Left lobe of liver (tissue), 2 donors: Measurements from ENCODE around the gene WRNIP1. TPM values are rescaled to one million over a fixed set of nuclear protein-coding genes. Genes with fewer than 3 reads are reported as not detected.
"Not testable (repeated sequence)": the region's sequence is repeated elsewhere in the genome, so short reads cannot be mapped to it uniquely, and the experiment has no call there.

Experiments used
- ATAC-seq: fragments of 200-7000 bp; cut with Tn5 transposase; one replicate; pipeline ENCODE4 v1.9.1; 2020; ENCODE audit warnings: mild to moderate bottlenecking, moderate library complexity
- DNase-seq: peaks from one replicate; pipeline ENCODE4 v3.0.0-alpha.2; 2020; ENCODE audit warnings: low spot score
- total RNA-seq: library from RNA; stranded (reverse); gene quantifications from one replicate; pipeline ENCODE4 v1.2.1, GENCODE V29; 2021
- donor health status: DM: no; HTN: no; CAD: no; lungs with moderate emphysema.
- donor health status: DM: no; HTN: yes; CAD: no.

The WRNIP1 gene
- total RNA-seq, 1 donor from 2014 or later: 16.5 TPM

GRCh38 chr6:2782825-2783187, 17.6 kb downstream of the WRNIP1 start:
- no peak for ATAC-seq
- DNase-seq: no peak

GRCh38 chr6:2783188-2783963, 18.2 kb downstream of the WRNIP1 start:
- no peak for DNase-seq
- ATAC-seq: no peak

GRCh38 chr6:2784061-2784460, 18.9 kb downstream of the WRNIP1 start:
- ATAC-seq: no peak
- no peak for DNase-seq

- no peak for DNase-seq
- no peak for ATAC-seq
These were observed 19.7 kb downstream of the WRNIP1 start for GRCh38 chr6:2784930-2785329.

DNA sequence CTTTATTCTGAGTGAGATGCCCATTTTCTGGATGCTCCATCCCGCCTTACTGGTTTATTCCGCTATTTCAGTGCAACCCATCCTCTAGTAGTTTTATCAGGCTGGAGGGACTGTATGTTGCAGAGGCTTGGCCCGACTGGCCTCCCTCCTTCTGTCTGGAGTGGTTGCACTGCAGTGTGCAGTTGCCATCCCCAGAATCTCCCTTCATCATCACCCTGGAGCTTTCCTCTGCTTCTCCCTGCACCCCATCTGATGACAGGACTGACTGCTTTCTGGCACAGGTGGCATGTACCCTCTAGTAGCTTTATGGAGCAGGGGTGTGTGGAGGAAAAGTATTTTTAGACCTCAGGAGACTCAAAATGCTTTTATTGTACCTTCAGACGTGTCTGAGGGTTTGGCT, 21.1 kb downstream of the WRNIP1 start:
- ATAC-seq (no peak), DNase-seq (no peak)

DNA sequence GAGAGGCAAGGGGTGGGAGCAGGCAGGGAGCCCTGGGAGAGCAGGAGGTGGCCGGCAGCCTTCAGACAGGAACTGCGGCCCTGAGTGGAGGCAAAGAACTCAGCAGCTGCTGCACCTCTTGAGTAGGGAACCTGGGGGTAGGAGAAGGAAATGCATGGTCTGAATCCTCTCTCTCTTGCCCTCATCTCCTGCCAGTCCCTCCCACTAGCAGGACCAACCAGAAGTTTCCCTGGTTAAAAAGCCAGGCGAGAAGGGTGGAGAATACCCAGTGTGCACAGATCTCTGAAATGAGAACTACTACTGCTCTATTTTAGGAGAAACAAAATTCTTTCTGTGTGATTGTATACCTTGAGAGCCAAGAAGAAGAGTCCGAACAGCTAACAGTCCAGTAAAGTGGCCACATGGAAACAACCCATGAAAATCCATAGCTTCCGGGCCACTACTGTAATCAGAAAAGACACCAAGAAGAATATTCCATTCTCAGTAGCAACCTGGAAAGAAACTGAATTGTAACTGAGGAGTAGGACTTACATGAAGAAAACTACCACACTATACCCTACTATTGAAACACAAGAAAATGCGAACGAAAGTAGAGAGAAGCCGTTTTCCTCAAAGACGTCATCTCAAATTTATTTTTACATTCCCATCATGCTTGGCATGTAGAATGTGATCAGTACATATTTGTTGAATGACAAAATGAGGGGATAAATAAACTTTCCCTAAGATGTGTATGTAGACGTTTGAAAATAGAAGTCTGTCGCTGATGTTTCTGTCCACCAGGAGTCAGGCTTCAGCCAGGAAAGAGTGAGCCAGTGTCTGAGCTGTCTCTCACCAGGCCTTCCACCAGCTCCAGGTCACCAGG, 25.6 kb downstream of the WRNIP1 start:
- ATAC-seq (peak; percentile 97), DNase-seq (no peak)

GRCh38 chr6:2791450-2791974, 26.3 kb downstream of the WRNIP1 start:
- ATAC-seq: no peak
- no peak for DNase-seq

DNA sequence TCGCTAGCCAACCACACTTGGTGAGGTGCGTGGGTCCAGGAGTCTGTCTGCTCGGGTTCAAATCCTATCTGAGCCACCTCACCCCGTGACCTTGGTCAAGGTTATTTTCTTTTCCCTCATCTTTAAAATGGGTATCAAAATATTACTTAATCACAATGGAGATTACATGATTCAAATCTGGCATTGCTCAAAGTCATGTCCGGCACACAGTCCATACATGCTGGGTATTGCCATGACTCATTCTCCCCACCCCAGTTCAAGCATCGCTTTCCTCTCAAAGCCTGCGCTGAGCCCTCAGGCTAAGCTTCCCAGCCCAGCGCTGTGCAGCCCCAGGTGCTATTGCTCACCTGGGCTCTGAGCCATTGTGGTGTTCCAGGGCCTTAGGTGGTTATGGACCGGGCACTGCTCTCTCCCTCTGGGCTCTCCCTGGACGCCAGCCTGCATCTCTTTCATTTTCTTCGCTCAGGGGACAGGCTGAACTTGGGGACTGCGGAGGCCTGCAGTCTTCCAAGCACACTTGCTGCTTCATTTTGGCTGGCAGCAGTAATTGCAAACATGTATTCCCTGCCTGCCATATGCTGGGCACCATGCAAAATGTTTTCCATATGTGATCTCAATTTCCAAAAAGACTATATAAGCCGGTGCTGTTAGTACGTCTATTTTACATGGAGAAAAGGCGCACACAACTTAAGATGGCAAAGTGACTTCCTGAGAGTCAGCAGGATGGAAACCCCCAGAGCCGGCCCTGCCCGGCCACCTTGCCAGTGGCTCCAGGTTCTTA, 27.3 kb downstream of the WRNIP1 start:
- DNase-seq (no peak), ATAC-seq (no peak)

DNA sequence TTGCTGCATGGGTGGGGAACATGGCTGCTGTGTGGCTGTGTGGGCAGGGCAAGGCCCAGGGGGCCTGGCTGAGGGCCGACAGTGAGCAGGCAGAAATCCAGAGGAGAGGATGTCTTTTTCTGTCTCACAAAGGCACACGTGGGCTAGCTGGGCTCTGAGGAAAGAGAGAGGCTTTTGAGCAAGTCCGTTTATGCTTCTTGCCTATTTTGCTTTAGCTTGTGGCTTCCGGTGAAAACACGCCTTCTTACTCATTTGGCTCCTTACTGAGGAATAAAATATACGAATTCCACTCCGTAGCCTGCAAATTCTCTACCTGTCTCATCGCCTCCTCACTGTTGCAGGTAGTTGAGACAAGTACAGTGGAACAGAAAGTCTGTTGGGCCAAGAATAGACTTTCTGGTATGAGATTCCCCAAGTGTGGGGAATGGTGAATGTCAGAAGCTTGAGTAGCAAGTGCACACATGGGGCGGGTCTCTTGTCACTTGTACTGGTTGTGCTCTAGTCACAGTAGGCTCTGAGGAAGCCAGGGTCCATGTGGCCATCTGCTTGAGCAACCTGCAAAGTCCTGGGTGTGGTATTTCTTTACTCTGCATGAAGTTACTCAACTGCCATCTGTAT, 28.4 kb downstream of the WRNIP1 start:
- DNase-seq (no peak), ATAC-seq (no peak)

DNA sequence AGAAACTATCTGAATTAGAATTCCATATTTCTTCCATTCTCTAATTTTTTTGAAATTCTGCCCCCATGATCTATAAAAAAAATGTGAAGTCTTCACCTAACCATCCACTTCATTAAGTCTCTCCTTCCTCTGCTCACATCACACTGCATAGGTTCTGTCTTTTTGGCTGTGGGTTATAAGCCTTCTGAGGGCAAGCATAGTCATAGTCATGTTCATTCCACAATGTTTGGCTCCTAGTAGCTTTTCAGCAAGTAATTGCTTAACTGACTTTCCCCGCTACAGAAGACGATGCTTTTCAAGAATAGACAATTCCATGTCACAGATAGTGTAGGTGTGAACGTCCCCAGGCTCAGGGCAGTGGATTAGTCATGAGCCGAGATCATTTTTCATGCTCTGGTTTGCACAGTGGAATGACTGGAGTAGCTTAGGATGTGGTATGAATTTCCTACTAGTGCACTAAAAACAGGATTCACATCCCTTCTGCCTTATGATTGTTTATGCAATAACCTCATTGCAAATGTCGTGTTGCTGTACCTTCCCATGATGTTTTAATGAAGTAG, 29.1 kb downstream of the WRNIP1 start:
- ATAC-seq (no peak), DNase-seq (no peak)

- ATAC-seq: no peak
- no peak for DNase-seq
These were observed 30.0 kb downstream of the WRNIP1 start for GRCh38 chr6:2795162-2795561.

GRCh38 chr6:2795956-2796355, 30.8 kb downstream of the WRNIP1 start:
- no peak for DNase-seq
- ATAC-seq: peak; percentile 37

DNA sequence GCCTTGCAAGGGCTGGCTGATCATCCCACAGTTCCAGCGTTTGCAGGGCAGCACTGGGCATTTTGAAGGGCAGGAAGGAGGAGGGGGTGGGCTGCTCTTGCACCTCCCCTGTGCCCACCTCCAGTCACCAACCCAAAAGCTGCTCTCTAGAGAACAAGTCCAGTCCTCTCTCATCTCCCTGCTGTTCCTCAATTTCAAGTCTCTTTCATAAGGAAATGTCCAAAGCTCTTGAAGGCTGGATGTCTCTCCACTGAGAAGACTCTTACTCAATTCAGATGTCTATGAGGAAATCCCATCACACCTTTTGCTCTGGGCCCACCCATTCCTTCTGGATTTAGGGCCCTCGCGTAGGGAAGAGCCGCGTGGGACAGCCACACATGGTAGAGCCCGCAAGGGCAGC, 31.7 kb downstream of the WRNIP1 start:
- ATAC-seq: no peak
- no peak for DNase-seq

DNA sequence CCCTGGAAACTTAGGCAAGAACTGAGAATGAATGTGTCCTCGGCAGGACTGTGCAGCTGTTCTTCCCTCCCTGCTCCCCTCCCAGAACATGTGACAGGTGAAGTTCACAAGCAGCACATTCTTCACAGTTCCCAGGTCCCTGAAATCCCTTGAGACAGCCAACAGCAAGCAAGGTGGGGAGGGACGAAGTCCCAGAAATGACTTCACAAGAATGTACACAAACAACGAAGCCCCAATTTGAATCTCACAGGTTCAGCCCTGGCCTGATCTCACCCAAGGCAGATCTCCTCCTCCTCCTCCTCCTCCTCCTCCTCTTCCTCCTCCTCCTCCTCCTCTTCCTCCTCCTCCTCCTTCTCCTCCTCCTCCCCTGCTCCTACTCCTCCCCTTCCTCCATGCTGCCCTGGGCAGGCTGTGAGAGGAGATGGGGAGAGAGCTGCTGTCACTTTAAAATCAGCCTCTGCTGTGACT, 32.4 kb downstream of the WRNIP1 start:
- DNase-seq: no peak

GRCh38 chr6:2798586-2799134, 33.5 kb downstream of the WRNIP1 start:
- DNase-seq (no peak), ATAC-seq (no peak)

More for the DNA sequence above, 32.4 kb downstream of the WRNIP1 start:
- no peak for ATAC-seq

GRCh38 chr6:2799936-2800527, 34.8 kb downstream of the WRNIP1 start:
- DNase-seq (no peak), ATAC-seq (no peak)

DNA sequence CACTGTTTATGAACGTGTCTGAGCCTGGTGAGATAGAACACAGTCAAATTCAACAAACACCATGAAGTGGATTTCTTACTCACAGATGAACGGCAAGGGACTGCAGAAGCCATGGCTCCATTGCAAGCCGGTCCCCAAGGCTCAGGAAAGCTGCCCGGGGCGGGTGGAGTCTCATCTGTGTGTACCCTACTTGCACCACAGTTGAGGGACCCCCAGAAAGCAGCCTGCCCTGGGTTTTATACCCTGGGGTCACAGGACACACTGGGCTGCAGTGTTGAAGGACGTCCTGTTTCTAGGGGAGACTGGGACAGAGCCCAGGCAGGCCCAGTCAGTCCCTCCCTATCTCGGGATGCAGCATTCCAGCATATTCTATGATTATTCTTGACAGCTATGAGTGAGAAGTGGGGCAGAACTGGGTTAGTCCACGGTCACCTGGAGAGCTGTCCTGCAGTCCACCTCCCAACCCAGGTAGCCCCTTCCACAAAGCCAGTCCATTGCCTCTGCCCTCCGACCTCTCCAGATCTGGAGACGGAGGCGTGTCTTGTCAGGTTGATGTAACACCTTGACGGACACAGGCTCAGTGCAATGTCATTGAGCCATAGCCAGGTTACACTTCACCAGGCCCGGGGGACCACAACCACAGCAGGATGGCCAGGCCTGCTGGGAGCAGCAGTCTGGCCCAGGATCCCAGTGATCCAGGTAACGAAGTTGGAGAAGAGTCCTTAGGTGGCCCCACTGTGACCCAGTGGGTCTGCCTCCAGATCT, 35.5 kb downstream of the WRNIP1 start:
- ATAC-seq: no peak
- no peak for DNase-seq

DNA sequence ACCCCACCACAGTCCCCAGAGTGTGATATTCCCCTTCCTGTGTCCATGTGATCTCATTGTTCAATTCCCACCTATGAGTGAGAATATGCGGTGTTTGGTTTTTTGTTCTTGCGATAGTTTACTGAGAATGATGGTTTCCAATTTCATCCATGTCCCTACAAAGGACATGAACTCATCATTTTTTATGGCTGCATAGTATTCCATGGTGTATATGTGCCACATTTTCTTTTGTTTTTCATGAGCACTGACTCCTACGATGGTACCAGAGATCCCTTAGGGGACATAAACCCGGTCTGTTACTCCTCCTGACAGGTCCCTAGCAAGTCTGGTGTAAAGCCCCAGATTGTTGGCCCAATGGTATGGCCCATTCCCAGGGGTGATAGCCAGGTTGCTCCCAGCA, 36.5 kb downstream of the WRNIP1 start:
- DNase-seq, ATAC-seq: not testable (repeated sequence)
